Caco-2 (cell line): ENCODE measurements around the gene GPR139. TPM values are rescaled to one million over a fixed set of nuclear protein-coding genes. Genes with fewer than 3 reads are reported as not detected.

ENCODE experiments used
- Bru-seq: library from RNA; stranded (reverse); fragments of 400-500 nt; gene quantifications from one replicate; lab custom pipeline; 2021; lab: Mats Ljungman, UMichigan
- BruChase-seq, 2 experiments: library from RNA; stranded (reverse); fragments of 400-500 nt; gene quantifications; one replicate each; lab custom pipeline; 2021; lab: Mats Ljungman, UMichigan
- BruUV-seq: library from RNA; stranded (reverse); fragments of 400-500 nt; replicated peaks from 2 replicates; lab custom pipeline; 2021; lab: Mats Ljungman, UMichigan
- CTCF ChIA-PET: fragments of 300-600 bp; sonication (Branson Sonifier 250); formaldehyde crosslinking; loops from one replicate; lab custom pipeline; 2022; ENCODE audit warnings: antibody characterized with exemption; lab: Charles Lee
- POLR2A ChIA-PET: fragments of 300-600 bp; sonication (Branson Sonifier 250); formaldehyde crosslinking; loops from one replicate; lab custom pipeline; 2022; ENCODE audit warnings: antibody characterized with exemption; lab: Charles Lee
- DNase-seq, 2 experiments: peaks; one replicate each; pipeline versions ENCODE4 v3.0.0 to v3.0.0-alpha.2; 2020 to 2022
- H3K27me3 ChIP-seq: replicated peaks from 2 replicates; pipeline ENCODE4 v1.6.0; 2011; ENCODE audit warnings: low read length; ENCODE audit not compliant: control insufficient read depth, insufficient read depth
- H3K36me3 ChIP-seq: 2 replicates; pipeline ENCODE4 v1.5.1; 2011; ENCODE audit warnings: low read length; ENCODE audit not compliant: control insufficient read depth, insufficient read depth
- H3K4me1 ChIP-seq: fragments of 250-450 bp; sonication (Bioruptor Pico); 2 replicates; pipeline ENCODE4 v1.5.1; 2020; ENCODE audit warnings: mild to moderate bottlenecking
- H3K4me3 ChIP-seq: 2 replicates; pipeline ENCODE4 v1.5.1; 2011; ENCODE audit warnings: low read depth, mild to moderate bottlenecking, control low read depth, low read length
- H3K9me3 ChIP-seq: fragments of 250-450 bp; sonication (Bioruptor Pico); 2 replicates; pipeline ENCODE4 v1.5.1; 2020; ENCODE audit warnings: mild to moderate bottlenecking, moderate library complexity
- H3K27ac Mint-ChIP-seq: one replicate; pipeline ENCODE4 v1.8.0; 2022; ENCODE audit warnings: mixed read lengths; ENCODE audit not compliant: unreplicated experiment
- H3K27me3 Mint-ChIP-seq: one replicate; pipeline ENCODE4 v1.8.0; 2022; ENCODE audit warnings: mixed read lengths; ENCODE audit not compliant: insufficient read depth, unreplicated experiment
- H3K36me3 Mint-ChIP-seq: one replicate; pipeline ENCODE4 v1.8.0; 2022; ENCODE audit warnings: mild to moderate bottlenecking, mixed read lengths; ENCODE audit not compliant: insufficient read depth, unreplicated experiment
- H3K4me1 Mint-ChIP-seq: one replicate; pipeline ENCODE4 v1.8.0; 2022; ENCODE audit warnings: low read depth, mixed read lengths; ENCODE audit not compliant: unreplicated experiment
- H3K4me3 Mint-ChIP-seq: one replicate; pipeline ENCODE4 v1.8.0; 2022; ENCODE audit warnings: mild to moderate bottlenecking, moderate library complexity, mixed read lengths; ENCODE audit not compliant: unreplicated experiment
- H3K9me3 Mint-ChIP-seq: one replicate; pipeline ENCODE4 v1.8.0; 2022; ENCODE audit warnings: mixed read lengths; ENCODE audit not compliant: unreplicated experiment
- intact Hi-C: fragments of 100-400 bp; cut with micrococcal nuclease; formaldehyde crosslinking; loops from one replicate; pipeline ENCODE4 v1.10.0; 2022; ENCODE audit not compliant: unreplicated experiment
- long read RNA-seq: library from polyadenylated mRNA; stranded (forward); transcript quantifications from one replicate; pipeline ENCODE4 v2.0.0, GENCODE V29; 2022
- total RNA-seq: library from RNA; stranded (reverse); gene quantifications from 2 replicates; pipeline ENCODE4 v1.2.3, GENCODE V29; 2022
- TF ChIP-seq, protein P1 (sequence below), 2 experiments: fragments of 200-600 bp in 1 of 2; IDR thresholded peaks; 1 replicate in 1 of 2; 2 replicates in 1 of 2; pipeline versions ENCODE4 v1.5.1 to v1.8.0; 2011 to 2022; ENCODE audit warnings: antibody characterized with exemption in 1 of 2, control low read depth in 1 of 2, inconsistent platforms in 1 of 2, low read depth in 1 of 2, low read length in 1 of 2, mild to moderate bottlenecking in 1 of 2, moderate library complexity in 1 of 2; ENCODE audit not compliant: insufficient read depth in 1 of 2, severe bottlenecking in 1 of 2, unreplicated experiment in 1 of 2

The GPR139 gene
- not detected in 2 replicates for total RNA-seq
- not detected for Bru-seq, nascent RNA
- not detected for BruChase-seq, experiment 1, labeled RNA remaining after a 2-hour chase
- not detected for BruChase-seq, experiment 2, labeled RNA remaining after a 6-hour chase
- long read RNA-seq: 0 reads

DNA sequence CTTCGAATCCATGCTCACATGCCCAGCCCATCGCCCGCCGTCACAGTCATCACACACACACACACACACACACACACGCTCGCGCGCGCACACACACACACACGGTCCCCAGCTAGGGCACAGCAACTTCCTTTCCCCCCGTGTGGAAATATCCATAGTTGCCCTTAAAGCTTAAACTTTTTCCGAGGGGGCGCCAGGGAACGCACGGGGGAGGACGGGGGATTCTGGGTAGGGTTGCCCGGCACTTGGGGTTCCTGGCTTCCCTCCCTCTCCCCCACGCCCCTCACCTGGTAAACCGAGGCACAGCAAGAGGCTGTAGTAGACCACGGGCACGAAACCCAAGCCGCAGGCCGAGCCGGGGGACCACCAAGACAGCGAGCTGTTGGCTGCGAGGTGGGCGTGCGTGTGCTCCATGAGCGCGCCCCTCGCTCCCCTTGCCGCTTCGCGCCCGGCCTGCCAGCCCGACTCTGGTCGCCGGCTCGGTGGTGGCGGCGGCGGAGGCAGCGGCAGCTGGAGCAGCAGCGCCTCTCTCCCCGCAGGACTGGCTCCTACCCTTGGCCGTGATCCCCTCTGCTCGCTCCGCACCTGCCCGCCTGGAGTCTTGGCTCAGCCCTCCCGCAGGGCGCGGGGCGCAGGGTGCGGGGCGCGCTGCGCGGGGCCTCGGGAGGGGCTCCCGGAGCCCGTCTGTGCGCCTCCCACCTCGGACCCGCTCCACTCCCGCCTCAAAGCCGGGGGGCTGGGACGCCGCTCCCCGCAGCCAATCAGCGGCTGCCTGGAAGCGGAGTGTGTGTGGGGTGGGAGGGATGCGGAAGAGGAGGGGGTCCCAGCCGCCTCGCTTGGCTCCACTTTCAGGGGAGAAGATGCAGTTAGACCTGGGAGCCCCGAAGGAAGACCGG is at the start of gene GPR139:
GPR139 (minus strand) TSS at position 688 of the 896 bp plus-strand sequence; CDS start at position 414, 274 bp downstream.
- H3K4me3 Mint-ChIP-seq: no peak within 1 kb of the TSS
- no peaks in the 10 kb centered on the region for H3K9me3 Mint-ChIP-seq
- H3K27ac Mint-ChIP-seq: no peak within 1 kb of the TSS
- no peak for DNase-seq
- Histone ChIP-seq H3K4me3 (no peak within 1 kb of the TSS), H3K27me3 (no peaks in the 10 kb centered on the region), H3K36me3 (no peaks in the 10 kb centered on the region), H3K4me1 (no peaks in the 10 kb centered on the region), H3K9me3 (0 out of 2 replicates have a peak, but pooled peaks cover 3% of the 10 kb centered on the region)
- TF ChIP-seq, protein P1, sequence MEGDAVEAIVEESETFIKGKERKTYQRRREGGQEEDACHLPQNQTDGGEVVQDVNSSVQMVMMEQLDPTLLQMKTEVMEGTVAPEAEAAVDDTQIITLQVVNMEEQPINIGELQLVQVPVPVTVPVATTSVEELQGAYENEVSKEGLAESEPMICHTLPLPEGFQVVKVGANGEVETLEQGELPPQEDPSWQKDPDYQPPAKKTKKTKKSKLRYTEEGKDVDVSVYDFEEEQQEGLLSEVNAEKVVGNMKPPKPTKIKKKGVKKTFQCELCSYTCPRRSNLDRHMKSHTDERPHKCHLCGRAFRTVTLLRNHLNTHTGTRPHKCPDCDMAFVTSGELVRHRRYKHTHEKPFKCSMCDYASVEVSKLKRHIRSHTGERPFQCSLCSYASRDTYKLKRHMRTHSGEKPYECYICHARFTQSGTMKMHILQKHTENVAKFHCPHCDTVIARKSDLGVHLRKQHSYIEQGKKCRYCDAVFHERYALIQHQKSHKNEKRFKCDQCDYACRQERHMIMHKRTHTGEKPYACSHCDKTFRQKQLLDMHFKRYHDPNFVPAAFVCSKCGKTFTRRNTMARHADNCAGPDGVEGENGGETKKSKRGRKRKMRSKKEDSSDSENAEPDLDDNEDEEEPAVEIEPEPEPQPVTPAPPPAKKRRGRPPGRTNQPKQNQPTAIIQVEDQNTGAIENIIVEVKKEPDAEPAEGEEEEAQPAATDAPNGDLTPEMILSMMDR (IDR thresholded peaks at IDR 0.05; ENCODE audit: insufficient read depth in 1 of 2, low read depth in 1 of 2, low read length in 1 of 2, severe bottlenecking in 1 of 2, unreplicated experiment in 1 of 2): no peak
- CTCF ChIA-PET: no interaction called here
- intact Hi-C loops: no loop called here
- BruUV-seq: no TSS peak
- POLR2A ChIA-PET: no interaction called here
- H3K27me3 Mint-ChIP-seq: peaks cover 16% of the 10 kb centered on the region
- H3K36me3 Mint-ChIP-seq: no peaks in the 10 kb centered on the region
- no peaks in the 10 kb centered on the region for H3K4me1 Mint-ChIP-seq

- no TSS peak for BruUV-seq
- H3K4me3 Mint-ChIP-seq: no peak overlapping the region
- no peak overlapping the region for H3K4me3 ChIP-seq
- no peaks in the 10 kb centered on the region for H3K9me3 ChIP-seq
- ChIA-PET POLR2A (no interaction called here), CTCF (no interaction called here)
- no peaks in the 10 kb centered on the region for H3K36me3 ChIP-seq
- peaks cover 20% of the 10 kb centered on the region for H3K27me3 Mint-ChIP-seq
- no peak overlapping the region for H3K27ac Mint-ChIP-seq
- intact Hi-C loops: no loop called here
- H3K9me3 Mint-ChIP-seq: peaks cover 21% of the 10 kb centered on the region
- peaks cover 4% of the 10 kb centered on the region for H3K36me3 Mint-ChIP-seq
- DNase-seq: no peak
- H3K27me3 ChIP-seq: no peaks in the 10 kb centered on the region
- H3K4me1 ChIP-seq: no peaks in the 10 kb centered on the region
- H3K4me1 Mint-ChIP-seq: no peaks in the 10 kb centered on the region
- TF ChIP-seq, protein P1 (IDR thresholded peaks at IDR 0.05; ENCODE audit: insufficient read depth in 1 of 2, low read depth in 1 of 2, low read length in 1 of 2, severe bottlenecking in 1 of 2, unreplicated experiment in 1 of 2): no peak
Observed at GRCh38 chr16:20122011-20122410, 48.3 kb upstream of the GPR139 start.

- ChIA-PET POLR2A (no interaction called here), CTCF (no interaction called here)
- intact Hi-C loops: no loop called here
- H3K4me3 ChIP-seq: no peak overlapping the region
- no peak for DNase-seq
- Mint-ChIP-seq H3K4me3 (no peak overlapping the region), H3K4me1 (no peaks in the 10 kb centered on the region), H3K27me3 (peaks cover 7% of the 10 kb centered on the region), H3K36me3 (no peaks in the 10 kb centered on the region), H3K9me3 (no peaks in the 10 kb centered on the region), H3K27ac (no peak overlapping the region)
- H3K9me3 ChIP-seq: no peaks in the 10 kb centered on the region
- TF ChIP-seq, protein P1 (IDR thresholded peaks at IDR 0.05; ENCODE audit: insufficient read depth in 1 of 2, low read depth in 1 of 2, low read length in 1 of 2, severe bottlenecking in 1 of 2, unreplicated experiment in 1 of 2): no peak
- H3K27me3 ChIP-seq: no peaks in the 10 kb centered on the region
- BruUV-seq: no TSS peak
- H3K4me1 ChIP-seq: no peaks in the 10 kb centered on the region
- no peaks in the 10 kb centered on the region for H3K36me3 ChIP-seq
Observed at GRCh38 chr16:20114356-20114755, 40.7 kb upstream of the GPR139 start.
